Neural cell (in vitro differentiated cells): ENCODE data around the gene SELL.
"Not testable (repeated sequence)": the region's sequence is repeated elsewhere in the genome, so short reads cannot be mapped to it uniquely, and the experiment has no call there.

ENCODE experiments used
- CTCF ChIP-seq: fragments of 450-650 bp; IDR thresholded peaks from 2 replicates; pipeline ENCODE4 v1.5.1; 2014; ENCODE audit warnings: antibody characterized with exemption, mild to moderate bottlenecking, moderate library complexity; ENCODE audit not compliant: poor library complexity, severe bottlenecking
- EP300 ChIP-seq: fragments of 450-650 bp; conservative IDR thresholded peaks from 2 replicates; pipeline ENCODE4 v1.6.1; 2014; ENCODE audit warnings: antibody characterized with exemption, mild to moderate bottlenecking, moderate library complexity; ENCODE audit not compliant: poor library complexity, severe bottlenecking
- EZH2 ChIP-seq: fragments of 200-600, 300-800 bp; shearing (Covaris generic), sonication (generic); IDR thresholded peaks from 2 replicates; pipeline ENCODE4 v1.6.1; 2014; ENCODE audit warnings: antibody characterized with exemption, low read length, borderline replicate concordance, mild to moderate bottlenecking; ENCODE audit not compliant: insufficient read depth, poor library complexity, severe bottlenecking

GRCh38 chr1:169715100-169715499 lies 3.7 kb upstream of the SELL start:
- not testable (repeated sequence) for TF ChIP-seq CTCF, EZH2, EP300
